H9 (cell line): ENCODE data around the gene ANTXRL. TPM values are rescaled to one million over a fixed set of nuclear protein-coding genes. Genes with fewer than 3 reads are reported as not detected.

Experiments
- DNase-seq: peaks from one replicate; pipeline ENCODE4 v3.0.0-alpha.2; 2017
- H2AFZ ChIP-seq: one replicate; pipeline ENCODE4 v1.6.1; 2013; ENCODE audit warnings: mild to moderate bottlenecking, low read length, control low read depth, moderate library complexity
- H2AK5ac ChIP-seq: 2 replicates; pipeline ENCODE4 v1.6.1; 2013; ENCODE audit warnings: low read length, control low read depth, mixed read lengths; ENCODE audit not compliant: insufficient read length
- H2BK120ac ChIP-seq: one replicate; pipeline ENCODE4 v1.6.1; 2013; ENCODE audit warnings: low read depth, mild to moderate bottlenecking, low read length, control low read depth, inconsistent platforms; ENCODE audit not compliant: poor library complexity, severe bottlenecking
- H2BK12ac ChIP-seq: 2 replicates; pipeline ENCODE4 v1.6.1; 2013; ENCODE audit warnings: low read length, control low read depth, mixed read lengths, low read depth; ENCODE audit not compliant: insufficient read length
- H2BK15ac ChIP-seq: 2 replicates; pipeline ENCODE4 v1.6.1; 2013; ENCODE audit warnings: low read depth, low read length, control low read depth
- H2BK20ac ChIP-seq: one replicate; pipeline ENCODE4 v1.6.1; 2013; ENCODE audit warnings: low read depth, mild to moderate bottlenecking, low read length, control low read depth, inconsistent platforms; ENCODE audit not compliant: poor library complexity, severe bottlenecking
- H2BK5ac ChIP-seq: 2 replicates; pipeline ENCODE4 v1.6.1; 2013; ENCODE audit warnings: low read length, control low read depth, mixed read lengths; ENCODE audit not compliant: insufficient read length
- H3K14ac ChIP-seq: 2 replicates; pipeline ENCODE4 v1.6.1; 2013; ENCODE audit warnings: low read length, control low read depth; ENCODE audit not compliant: insufficient read depth
- H3K18ac ChIP-seq: 2 replicates; pipeline ENCODE4 v1.6.1; 2013; ENCODE audit warnings: low read depth, mild to moderate bottlenecking, mixed read lengths, low read length, control low read depth; ENCODE audit not compliant: insufficient read length
- H3K23ac ChIP-seq: 2 replicates; pipeline ENCODE4 v1.6.1; 2013; ENCODE audit warnings: low read length, control low read depth, mixed read lengths, low read depth; ENCODE audit not compliant: insufficient read length
- H3K23me2 ChIP-seq: 2 replicates; pipeline ENCODE4 v1.6.1; 2013; ENCODE audit warnings: low read depth, mild to moderate bottlenecking, mixed read lengths, low read length, control low read depth; ENCODE audit not compliant: insufficient read length, poor library complexity, severe bottlenecking
- H3K27ac ChIP-seq: 2 replicates; pipeline ENCODE4 v1.5.1; 2013; ENCODE audit warnings: low read length, control low read depth, mixed read lengths, low read depth; ENCODE audit not compliant: insufficient read length
- H3K27me3 ChIP-seq: 2 replicates; pipeline ENCODE4 v1.6.1; 2013; ENCODE audit warnings: low read length, control low read depth, inconsistent platforms; ENCODE audit not compliant: insufficient read depth
- H3K4ac ChIP-seq: 2 replicates; pipeline ENCODE4 v1.6.1; 2013; ENCODE audit warnings: low read depth, mild to moderate bottlenecking, control low read depth, inconsistent platforms, low read length, moderate library complexity
- H3K4me1 ChIP-seq: 2 replicates; pipeline ENCODE4 v1.6.1; 2013; ENCODE audit warnings: low read length, control low read depth, inconsistent platforms; ENCODE audit not compliant: insufficient read depth
- H3K4me2 ChIP-seq: 2 replicates; pipeline ENCODE4 v1.6.1; 2013; ENCODE audit warnings: low read length, control low read depth, mixed read lengths; ENCODE audit not compliant: insufficient read length, insufficient read depth
- H3K56ac ChIP-seq: 2 replicates; pipeline ENCODE4 v1.6.1; 2013; ENCODE audit warnings: low read depth, mild to moderate bottlenecking, mixed read lengths, low read length, control low read depth; ENCODE audit not compliant: insufficient read length
- H3K79me1 ChIP-seq: 2 replicates; pipeline ENCODE4 v1.6.1; 2013; ENCODE audit warnings: low read depth, mild to moderate bottlenecking, moderate library complexity, low read length, control low read depth, inconsistent platforms; ENCODE audit not compliant: insufficient read depth, poor library complexity, severe bottlenecking
- H3K79me2 ChIP-seq: 2 replicates; pipeline ENCODE4 v1.6.1; 2013; ENCODE audit warnings: low read length, control low read depth, inconsistent platforms; ENCODE audit not compliant: insufficient read depth
- H3K9ac ChIP-seq: 2 replicates; pipeline ENCODE4 v1.6.1; 2013; ENCODE audit warnings: low read length, control low read depth, mixed read lengths; ENCODE audit not compliant: insufficient read length; ENCODE audit errors: extremely low read depth
- H3K9me3 ChIP-seq: one replicate; pipeline ENCODE4 v1.6.1; 2013; ENCODE audit warnings: low read depth, low read length, inconsistent platforms; ENCODE audit not compliant: control insufficient read depth
- H3T11ph ChIP-seq: one replicate; pipeline ENCODE4 v1.6.1; 2013; ENCODE audit warnings: mild to moderate bottlenecking, low read length, control low read depth, inconsistent platforms
- H4K20me1 ChIP-seq: one replicate; pipeline ENCODE4 v1.6.1; 2013; ENCODE audit not compliant: control insufficient read depth, insufficient read length, insufficient read depth
- H4K5ac ChIP-seq: 2 replicates; pipeline ENCODE4 v1.6.1; 2013; ENCODE audit warnings: low read depth, mild to moderate bottlenecking, mixed read lengths, low read length, control low read depth; ENCODE audit not compliant: insufficient read length
- H4K8ac ChIP-seq: replicated peaks from 2 replicates; pipeline ENCODE4 v1.6.1; 2013; ENCODE audit warnings: low read length, control low read depth, mixed read lengths, low read depth; ENCODE audit not compliant: insufficient read length
- H4K91ac ChIP-seq: 2 replicates; pipeline ENCODE4 v1.6.1; 2013; ENCODE audit warnings: low read depth, mild to moderate bottlenecking, moderate library complexity, mixed read lengths, low read length, control low read depth; ENCODE audit not compliant: insufficient read length
- H3K27ac Mint-ChIP-seq, 3 experiments: 2 replicates in 2 of 3; 3 replicates in 1 of 3; pipeline ENCODE4 v1.8.0; 2020 to 2021; ENCODE audit warnings: mixed read lengths in 3 of 3, mild to moderate bottlenecking in 1 of 3, moderate library complexity in 1 of 3
- H3K27me3 Mint-ChIP-seq: 2 replicates; pipeline ENCODE4 v1.8.0; 2021; ENCODE audit warnings: low read depth, mild to moderate bottlenecking, moderate library complexity, mixed read lengths
- H3K36me3 Mint-ChIP-seq, 3 experiments: 2 replicates in 2 of 3; 3 replicates in 1 of 3; pipeline ENCODE4 v1.8.0; 2020 to 2021; ENCODE audit warnings: low read depth in 3 of 3, mixed read lengths in 3 of 3; ENCODE audit not compliant: insufficient read depth in 1 of 3
- H3K4me1 Mint-ChIP-seq, 2 experiments: 2 replicates each; pipeline ENCODE4 v1.8.0; 2020; ENCODE audit warnings: mixed read lengths in 2 of 2
- H3K4me3 Mint-ChIP-seq, 2 experiments: 2 replicates in 1 of 2; 3 replicates in 1 of 2; pipeline ENCODE4 v1.8.0; 2020 to 2021; ENCODE audit warnings: mild to moderate bottlenecking in 2 of 2, mixed read lengths in 2 of 2, moderate library complexity in 1 of 2
- H3K9me3 Mint-ChIP-seq, 2 experiments: 2 replicates in 1 of 2; 3 replicates in 1 of 2; pipeline ENCODE4 v1.8.0; 2020; ENCODE audit warnings: mild to moderate bottlenecking in 2 of 2, mixed read lengths in 2 of 2, moderate library complexity in 1 of 2
- WGBS: extraction: QIAGEN DNeasy Blood & Tissue Kit; methylation state at CpG from one replicate; pipeline ENCODE4 v1.1.7; 2013; ENCODE audit warnings: missing lambda C conversion rate, low lambda C conversion rate, mixed read lengths; ENCODE audit not compliant: insufficient read length; ENCODE audit errors: extremely low coverage; 5-methylcytosine and 5-hydroxymethylcytosine counted together
- total RNA-seq: library from RNA; stranded (reverse); gene quantifications from 2 replicates; pipeline ENCODE4 v1.2.1, GENCODE V29; 2021
- TF ChIP-seq, protein P1 (sequence below): fragments of 200-600 bp; sonication (generic); conservative IDR thresholded peaks from 3 replicates; pipeline ENCODE4 v1.8.0; 2021; ENCODE audit warnings: antibody characterized with exemption, mild to moderate bottlenecking

The ANTXRL gene
- total RNA-seq, 1 experiment from 2014 or later = not detected

DNA sequence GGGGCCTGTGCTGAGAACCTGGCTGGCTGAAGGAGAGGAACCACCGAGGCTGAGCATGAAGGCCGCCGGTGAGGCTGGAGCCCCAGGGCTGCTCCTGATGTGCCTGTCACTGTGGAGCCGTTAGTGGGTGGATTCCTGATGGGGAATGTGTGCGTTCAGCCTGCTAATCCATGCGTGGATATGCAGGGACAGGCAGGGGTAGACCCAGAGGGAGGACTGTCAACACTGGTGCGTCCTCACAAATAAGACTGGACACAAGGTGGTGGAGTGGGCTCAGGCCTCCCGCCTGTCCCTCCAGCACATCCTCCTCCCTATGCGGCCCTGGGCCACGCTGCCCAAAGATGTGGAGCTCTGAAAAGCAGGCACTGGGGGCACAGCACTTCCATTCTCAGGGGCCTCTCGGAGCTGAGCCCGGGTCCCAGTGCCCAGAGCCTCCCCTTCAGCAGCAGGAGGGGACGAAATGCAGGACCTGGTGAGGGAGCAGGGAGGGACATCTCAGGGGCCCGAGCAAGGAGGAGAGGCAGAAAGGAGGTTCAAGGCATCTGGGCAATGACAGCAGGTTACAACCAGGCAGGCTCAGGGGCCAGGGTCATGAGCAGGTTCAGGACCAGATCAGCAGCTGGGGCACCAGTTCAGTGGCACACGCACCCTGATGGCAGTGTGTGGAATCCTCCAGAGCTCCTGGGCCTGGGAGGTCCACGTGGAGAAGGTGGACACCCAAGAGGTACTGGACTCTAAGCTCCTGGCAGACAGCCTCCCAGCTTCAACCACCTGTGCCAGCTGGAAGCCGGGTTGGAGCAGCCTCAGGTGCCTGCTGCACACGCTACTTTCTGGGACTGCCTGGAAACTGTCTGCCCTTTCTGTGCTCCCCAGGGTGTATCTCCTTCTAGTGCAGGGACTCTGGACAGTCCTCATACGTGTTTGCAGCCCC is 33.5 kb upstream of the ANTXRL start:
- H2BK120ac ChIP-seq = no peak overlapping the region

More for the DNA sequence above, 33.5 kb upstream of the ANTXRL start:
- Histone ChIP-seq H4K20me1 (no peaks in the 10 kb centered on the region), H2BK20ac (no peak overlapping the region), H2BK12ac (no peak overlapping the region), H3K56ac (no peak overlapping the region), H4K91ac (no peak overlapping the region), H3K4ac (no peak overlapping the region), H3K9ac (no peak overlapping the region), H3K9me3 (no peaks in the 10 kb centered on the region), H2AK5ac (no peak overlapping the region), H3K4me2 (no peak overlapping the region), H2BK5ac (no peak overlapping the region), H3K23ac (no peak overlapping the region), H3T11ph (no peak overlapping the region), H3K14ac (no peak overlapping the region), H3K4me1 (no peaks in the 10 kb centered on the region), H3K27ac (no peak overlapping the region), H3K18ac (no peak overlapping the region), H3K23me2 (no peaks in the 10 kb centered on the region), H3K27me3 (no peaks in the 10 kb centered on the region), H2BK15ac (no peak overlapping the region), H4K8ac (no peak overlapping the region), H3K79me2 (no peaks in the 10 kb centered on the region), H3K79me1 (no peaks in the 10 kb centered on the region), H2AFZ (no peak overlapping the region), H4K5ac (no peak overlapping the region)
- TF ChIP-seq, protein P1, sequence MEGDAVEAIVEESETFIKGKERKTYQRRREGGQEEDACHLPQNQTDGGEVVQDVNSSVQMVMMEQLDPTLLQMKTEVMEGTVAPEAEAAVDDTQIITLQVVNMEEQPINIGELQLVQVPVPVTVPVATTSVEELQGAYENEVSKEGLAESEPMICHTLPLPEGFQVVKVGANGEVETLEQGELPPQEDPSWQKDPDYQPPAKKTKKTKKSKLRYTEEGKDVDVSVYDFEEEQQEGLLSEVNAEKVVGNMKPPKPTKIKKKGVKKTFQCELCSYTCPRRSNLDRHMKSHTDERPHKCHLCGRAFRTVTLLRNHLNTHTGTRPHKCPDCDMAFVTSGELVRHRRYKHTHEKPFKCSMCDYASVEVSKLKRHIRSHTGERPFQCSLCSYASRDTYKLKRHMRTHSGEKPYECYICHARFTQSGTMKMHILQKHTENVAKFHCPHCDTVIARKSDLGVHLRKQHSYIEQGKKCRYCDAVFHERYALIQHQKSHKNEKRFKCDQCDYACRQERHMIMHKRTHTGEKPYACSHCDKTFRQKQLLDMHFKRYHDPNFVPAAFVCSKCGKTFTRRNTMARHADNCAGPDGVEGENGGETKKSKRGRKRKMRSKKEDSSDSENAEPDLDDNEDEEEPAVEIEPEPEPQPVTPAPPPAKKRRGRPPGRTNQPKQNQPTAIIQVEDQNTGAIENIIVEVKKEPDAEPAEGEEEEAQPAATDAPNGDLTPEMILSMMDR = no peak
- no peaks in the 10 kb centered on the region for H3K36me3 Mint-ChIP-seq
- no peak overlapping the region for H3K4me3 Mint-ChIP-seq
- no peak for DNase-seq
- peaks cover 3% of the 10 kb centered on the region in 2 experiments for H3K4me1 Mint-ChIP-seq
- H3K27ac Mint-ChIP-seq = no peak overlapping the region
- no CpG with 5 or more reads among the region's 19 CpGs for whole genome bisulfite sequencing
- no peaks in the 10 kb centered on the region; a peak in 1 of 5 replicates for H3K9me3 Mint-ChIP-seq
- H3K27me3 Mint-ChIP-seq = no peaks in the 10 kb centered on the region; the same call in 1 of the 2 replicates
